GM15510 (cell line): ENCODE measurements around the gene NCOA5.

ENCODE experiments used
- POLR2A ChIP-seq: IDR thresholded peaks from 3 replicates; pipeline ENCODE4 v1.6.1; 2011; ENCODE audit warnings: borderline replicate concordance; ENCODE audit not compliant: insufficient read length; ENCODE audit errors: extremely low read depth

Gene NCOA5

GRCh38 chr20:46083531-46084061 lies 6.2 kb downstream of the NCOA5 start:
- no peak for TF ChIP-seq POLR2A

GRCh38 chr20:46083101-46083500 lies 6.7 kb downstream of the NCOA5 start:
- no peak for TF ChIP-seq POLR2A

- no peak for TF ChIP-seq POLR2A
Measured at GRCh38 chr20:46081074-46081473, 8.7 kb downstream of the NCOA5 start.

DNA sequence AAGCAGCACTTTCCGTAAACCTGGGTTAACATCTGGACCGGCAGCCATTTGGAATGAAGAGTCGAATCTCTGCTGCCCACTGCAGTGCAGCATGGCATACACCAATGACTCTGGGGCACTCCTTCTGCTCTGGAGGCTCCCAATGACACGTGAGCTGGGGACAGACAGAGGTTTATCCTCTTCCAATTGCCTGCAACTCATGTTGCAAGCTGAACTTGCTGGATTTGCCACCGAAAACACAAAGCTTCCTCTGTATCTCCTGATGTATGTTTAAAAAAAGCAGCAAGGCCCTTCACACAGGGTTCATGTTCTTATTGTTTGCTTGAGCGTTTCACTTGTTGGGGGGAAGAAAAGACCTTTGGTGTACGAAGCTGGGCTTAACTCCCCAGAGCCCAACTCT lies 10.8 kb downstream of the NCOA5 start:
- TF ChIP-seq POLR2A: no peak

DNA sequence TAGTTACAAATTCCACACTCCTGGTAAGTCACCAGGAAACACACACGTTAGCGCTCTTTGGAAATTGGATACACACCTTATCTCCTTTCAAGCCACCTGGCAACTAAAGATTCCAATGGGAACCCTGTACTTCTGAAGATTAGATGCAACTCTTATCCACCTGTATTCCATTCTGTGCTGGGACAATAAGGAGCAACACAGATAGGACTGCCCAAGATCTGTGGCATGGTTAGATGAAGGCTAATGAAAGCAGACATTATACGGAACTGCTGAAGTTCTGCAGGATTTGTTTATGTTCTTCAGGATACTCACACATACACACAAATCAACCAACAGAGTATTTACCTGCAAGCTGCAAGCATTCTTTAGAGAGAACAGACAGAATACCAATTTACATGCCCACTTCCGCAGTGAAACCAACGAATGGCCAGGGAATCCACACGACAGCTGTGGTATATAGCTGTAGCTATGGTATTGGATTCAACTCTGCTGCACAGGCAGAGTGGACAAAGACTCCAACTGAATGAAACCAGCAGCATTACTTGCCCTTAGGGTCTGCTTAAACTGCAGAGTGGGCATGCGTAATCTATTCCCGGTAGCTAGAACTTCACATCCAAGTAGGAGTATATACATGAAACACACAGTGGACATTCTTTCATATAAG lies 12.0 kb downstream of the NCOA5 start:
- TF ChIP-seq POLR2A: no peak

GRCh38 chr20:46076806-46077205 lies 13.0 kb downstream of the NCOA5 start:
- TF ChIP-seq POLR2A: no peak

DNA sequence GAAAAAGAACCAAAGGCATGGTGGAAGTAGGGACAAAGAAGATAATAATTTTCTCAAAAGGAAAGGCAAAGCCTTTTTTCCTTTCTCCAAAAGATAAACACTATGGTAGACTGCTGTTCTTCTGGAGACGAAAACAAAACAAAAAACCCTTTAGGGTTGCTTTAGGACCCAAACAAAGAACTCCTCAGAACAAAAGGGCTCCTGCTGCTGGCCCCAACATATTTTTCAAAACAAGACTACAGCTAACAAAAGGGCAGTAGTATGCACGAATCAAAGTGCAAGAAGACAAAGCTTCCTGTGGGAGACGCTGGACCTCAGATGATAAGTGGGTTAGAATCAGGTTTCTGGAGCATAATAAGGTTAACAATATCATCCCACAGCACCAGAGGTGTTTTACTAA lies 15.8 kb downstream of the NCOA5 start:
- TF ChIP-seq POLR2A: no peak

DNA sequence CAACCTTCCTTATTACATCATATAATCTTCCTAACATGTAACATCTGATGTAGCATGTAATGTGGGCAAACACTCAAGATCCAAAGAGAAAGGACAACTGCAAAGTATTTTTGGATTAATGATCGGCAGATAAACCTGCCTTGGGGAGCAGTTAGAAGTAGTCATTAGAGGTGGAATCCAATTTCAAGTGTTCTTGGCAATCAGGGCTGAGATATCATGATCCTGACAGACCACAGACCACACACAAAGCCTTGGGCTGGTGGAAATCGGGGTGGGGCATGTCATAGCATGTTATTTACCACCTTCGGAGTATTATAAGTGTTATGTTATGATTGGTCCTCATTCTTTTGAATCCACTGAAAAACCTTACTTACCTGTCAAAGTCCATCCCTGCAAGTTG lies 16.3 kb downstream of the NCOA5 start:
- no peak for TF ChIP-seq POLR2A

- TF ChIP-seq POLR2A: no peak
Measured at GRCh38 chr20:46073024-46073423, 16.7 kb downstream of the NCOA5 start.

DNA sequence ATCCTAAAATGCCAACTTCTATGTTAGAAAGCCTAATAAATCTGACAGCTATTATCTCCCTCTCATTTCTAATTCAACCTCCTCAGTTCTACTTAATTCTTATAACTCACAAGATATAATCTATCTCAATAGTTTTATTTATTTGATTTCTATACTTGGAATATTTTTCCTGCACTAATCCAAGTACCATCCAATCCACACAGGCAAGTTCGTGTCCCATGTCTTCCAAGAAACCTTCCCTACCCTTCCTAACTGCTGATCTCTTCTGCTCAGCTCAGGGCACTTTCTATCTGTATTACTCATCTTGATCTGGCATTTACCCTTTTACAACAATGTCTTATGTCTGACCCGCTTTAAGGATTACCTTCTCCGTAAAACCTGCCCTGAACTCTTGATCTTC lies 18.2 kb downstream of the NCOA5 start:
- TF ChIP-seq POLR2A: no peak

GRCh38 chr20:46070215-46070900 lies 19.4 kb downstream of the NCOA5 start:
- TF ChIP-seq POLR2A: no peak

DNA sequence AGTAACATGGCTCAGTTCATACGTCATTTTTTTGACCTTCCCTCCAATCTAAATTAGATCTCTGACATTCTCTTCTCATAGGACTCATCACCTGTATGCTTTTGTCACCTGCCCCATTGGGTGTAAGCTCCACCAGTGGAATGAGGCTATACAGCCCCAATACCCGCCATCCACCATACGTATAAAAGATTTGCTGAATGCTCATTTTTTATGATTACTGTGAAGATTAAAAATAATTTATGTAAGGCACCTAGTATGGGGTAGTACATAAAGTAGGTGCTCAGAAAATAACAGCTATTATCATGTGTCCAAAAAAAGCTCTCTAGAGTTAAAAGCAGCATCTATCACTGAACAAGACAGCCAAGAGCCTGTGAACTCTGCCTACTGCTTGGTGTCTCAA lies 24.1 kb downstream of the NCOA5 start:
- no peak for TF ChIP-seq POLR2A

GRCh38 chr20:46065006-46065405 lies 24.8 kb downstream of the NCOA5 start:
- no peak for TF ChIP-seq POLR2A

- TF ChIP-seq POLR2A: no peak
Measured at GRCh38 chr20:46063652-46064054, 26.1 kb downstream of the NCOA5 start.

- TF ChIP-seq POLR2A: no peak
Measured at GRCh38 chr20:46063151-46063550, 26.6 kb downstream of the NCOA5 start.

GRCh38 chr20:46062621-46063020 lies 27.1 kb downstream of the NCOA5 start:
- TF ChIP-seq POLR2A: no peak

DNA sequence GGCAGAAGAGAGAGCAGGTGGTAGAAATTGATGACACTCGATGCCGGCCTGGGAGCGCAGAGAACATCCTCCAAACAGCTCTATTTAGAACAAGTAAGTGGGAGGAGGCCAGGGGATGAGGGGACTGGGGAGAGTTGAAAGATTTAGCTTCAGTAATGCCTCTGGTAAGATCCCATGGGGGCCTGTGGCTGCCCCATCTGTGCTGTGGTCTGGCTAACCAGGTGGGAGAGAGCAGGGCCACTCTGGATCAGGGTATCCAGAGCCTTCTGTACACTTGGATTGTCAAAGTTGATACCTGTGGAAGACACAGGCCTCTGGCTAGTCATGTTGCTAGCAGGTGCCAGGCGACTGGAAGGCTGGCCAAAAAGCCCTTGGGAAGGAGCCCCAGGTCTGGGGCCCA lies 27.6 kb downstream of the NCOA5 start:
- no peak for TF ChIP-seq POLR2A

DNA sequence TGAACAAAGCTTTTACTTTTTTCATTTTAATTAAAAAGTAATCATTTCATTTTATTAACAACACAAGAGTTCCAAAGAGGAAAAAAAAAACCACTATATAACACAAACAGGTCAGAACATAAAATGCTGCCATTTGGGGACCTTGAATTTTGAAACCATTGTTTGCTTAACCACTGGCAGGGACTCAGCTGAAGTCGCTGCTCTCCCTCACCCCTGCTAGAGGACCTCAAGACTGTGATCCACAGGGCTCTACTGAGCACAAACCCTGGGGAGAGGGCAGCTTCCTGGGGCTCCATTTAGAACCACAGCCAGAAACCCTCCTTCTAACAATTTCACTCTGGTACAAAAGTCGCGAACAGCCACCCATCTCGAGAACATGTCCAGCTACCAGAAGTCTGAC lies 28.8 kb downstream of the NCOA5 start:
- TF ChIP-seq POLR2A: no peak
